HepG2 (cell line): Measurements from ENCODE around the gene PALM. TPM values are rescaled to one million over a fixed set of nuclear protein-coding genes. Genes with fewer than 3 reads are reported as not detected.
A peak's percentile ranks its signal among the peaks of the same experiment; 100 is the strongest.

Experiments
- ARNT2 ChIP-seq: sonication (generic); formaldehyde crosslinking; IDR thresholded peaks from 2 replicates; pipeline ENCODE4 v1.8.0; 2022; ENCODE audit warnings: mild to moderate bottlenecking, low read depth, missing genetic modification reagents, moderate library complexity
- CBX5 ChIP-seq: sonication (generic); formaldehyde crosslinking; IDR thresholded peaks from 2 replicates; pipeline ENCODE4 v1.4.0; 2020; ENCODE audit warnings: missing genetic modification reagents, borderline replicate concordance
- CENPBD1 ChIP-seq: sonication (generic); formaldehyde crosslinking; IDR thresholded peaks from 2 replicates; pipeline ENCODE4 v1.8.0; 2022; ENCODE audit warnings: missing genetic modification reagents, low read depth, mild to moderate bottlenecking, borderline replicate concordance
- HNF1A ChIP-seq, 2 experiments: sonication (generic) in 1 of 2; formaldehyde crosslinking in 1 of 2; IDR thresholded peaks; 2 replicates each; pipeline versions ENCODE4 v1.4.0 to v1.6.1; 2016 to 2020; ENCODE audit warnings: borderline replicate concordance in 1 of 2, low read depth in 1 of 2, mild to moderate bottlenecking in 1 of 2, missing genetic modification reagents in 1 of 2
- MAZ ChIP-seq, 2 experiments: sonication (generic) in 1 of 2; formaldehyde crosslinking in 1 of 2; IDR thresholded peaks; 2 replicates each; pipeline versions ENCODE4 v1.5.0 to v1.6.1; 2012 to 2020; ENCODE audit warnings: low read depth in 2 of 2, mild to moderate bottlenecking in 2 of 2, borderline replicate concordance in 1 of 2, improper control_type of control experiment in 1 of 2, low read length in 1 of 2, missing genetic modification reagents in 1 of 2, moderate library complexity in 1 of 2
- MTF2 ChIP-seq: sonication (generic); formaldehyde crosslinking; IDR thresholded peaks from 2 replicates; pipeline ENCODE4 v1.5.0; 2020; ENCODE audit warnings: missing genetic modification reagents, borderline replicate concordance
- NR3C1 ChIP-seq: sonication (generic); formaldehyde crosslinking; IDR thresholded peaks from 2 replicates; pipeline ENCODE4 v1.4.0; 2020; ENCODE audit warnings: missing genetic modification reagents
- PHB2 ChIP-seq: fragments of 450-650 bp; IDR thresholded peaks from 2 replicates; pipeline ENCODE4 v1.6.1; 2018; ENCODE audit not compliant: partially characterized antibody
- RBM39 ChIP-seq: fragments of 200-400 bp; formaldehyde crosslinking; IDR thresholded peaks from one replicate; pipeline ENCODE4 v1.6.1; 2018; ENCODE audit warnings: antibody characterized with exemption, mild to moderate bottlenecking, low read depth, low read length; ENCODE audit not compliant: poor library complexity, severe bottlenecking
- ZNF160 ChIP-seq: sonication (generic); formaldehyde crosslinking; IDR thresholded peaks from 2 replicates; pipeline ENCODE4 v1.8.0; 2022; ENCODE audit warnings: mild to moderate bottlenecking, inconsistent platforms, missing genetic modification reagents
- ZNF264 ChIP-seq: sonication (generic); formaldehyde crosslinking; IDR thresholded peaks from 2 replicates; pipeline ENCODE4 v1.4.0; 2020; ENCODE audit warnings: missing genetic modification reagents
- ZNF790 ChIP-seq: sonication (generic); formaldehyde crosslinking; IDR thresholded peaks from 2 replicates; pipeline ENCODE4 v1.8.0; 2022; ENCODE audit warnings: missing genetic modification reagents, mild to moderate bottlenecking, borderline replicate concordance
- ZSCAN21 ChIP-seq: sonication (generic); formaldehyde crosslinking; IDR thresholded peaks from 2 replicates; pipeline ENCODE4 v1.8.0; 2022; ENCODE audit warnings: mild to moderate bottlenecking, missing genetic modification reagents, moderate library complexity, borderline replicate concordance
- polyA plus RNA-seq, 8 experiments: library from polyadenylated mRNA; depleted of rRNA in 3 of 8; stranded (reverse) in 7 of 8; unstranded in 1 of 8; fragments of >200 nt; fragmentation: Illumina TruSeq in 4 of 8; extraction: Trizol in 4 of 8; gene quantifications; 2 replicates each; pipeline versions ENCODE4 v1.2.1 to v1.2.3, GENCODE V29; 2011 to 2016; ENCODE audit warnings: low read depth in 4 of 8, missing spikeins in 1 of 8, mixed read lengths in 1 of 8; ENCODE audit not compliant: insufficient read depth in 1 of 8
- total RNA-seq, 5 experiments: library from RNA; depleted of rRNA; stranded (reverse); fragments of >200 nt; fragmentation: Illumina TruSeq; extraction: Trizol; gene quantifications; 2 replicates each; pipeline ENCODE4 v1.2.3, GENCODE V29; 2016; ENCODE audit warnings: low read depth in 1 of 5

Gene PALM
- total and polyA plus RNA-seq, 2 of the 13 experiments (the other 11 are each of a cell fraction or from before 2014, with no cell fraction given): 4.0 to 9.7 TPM

GRCh38 chr19:704447-704741, 4.3 kb upstream of the PALM start (continued):
- TF ChIP-seq CBX5 (no peak; the same call in 1 of the 2 replicates), ZSCAN21 (CRISPR knock-in tag) (no peak), MAZ (IDR thresholded peaks at IDR 0.05; ENCODE audit: borderline replicate concordance, low read depth, low read length) (no peak), MAZ (CRISPR knock-in tag; IDR thresholded peaks at IDR 0.05; ENCODE audit: low read depth) (0 out of 2 replicates have a peak, but pooled peaks have one; percentile 57), ZNF790 (CRISPR knock-in tag) (peak; percentile 48; the same call in 1 of the 2 replicates), HNF1A (IDR thresholded peaks at IDR 0.05; ENCODE audit: low read depth) (no peak), HNF1A (CRISPR knock-in tag; IDR thresholded peaks at IDR 0.05; ENCODE audit: borderline replicate concordance) (no peak), ARNT2 (CRISPR knock-in tag) (no peak), NR3C1 (no peak), CENPBD1 (CRISPR knock-in tag) (no peak), ZNF264 (CRISPR knock-in tag) (0 out of 2 replicates have a peak, but pooled peaks have one; percentile 1), ZNF160 (CRISPR knock-in tag) (0 out of 2 replicates have a peak, but pooled peaks have one; percentile 2), MTF2 (CRISPR knock-in tag) (peak; percentile 54; the same call in 1 of the 2 replicates), RBM39 (no peak), PHB2 (no peak)
